ENCODE measurements around the gene SLCO3A1.

DNA sequence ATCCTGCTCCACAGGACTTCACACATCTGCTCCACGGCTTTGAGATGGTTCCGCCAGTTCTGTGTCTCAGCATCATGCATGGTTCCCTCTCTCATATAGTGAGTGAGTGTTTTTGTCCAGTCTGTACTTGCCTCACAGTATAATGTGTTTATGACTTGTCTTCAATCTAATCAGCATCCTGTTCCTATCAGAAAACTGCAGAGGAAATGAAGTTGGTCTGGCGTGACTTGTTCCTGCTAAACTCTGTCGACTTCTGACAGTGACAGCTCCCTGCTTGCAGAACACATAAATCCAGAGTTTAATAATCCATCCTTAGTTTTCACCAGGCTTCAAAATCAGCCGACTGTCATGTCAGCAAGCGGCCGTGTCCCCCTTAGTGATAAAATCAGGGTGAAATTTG lies 222.3 kb downstream of the SLCO3A1 start:
- TF ChIP-seq POLR2AphosphoS5 (IDR thresholded peaks at IDR 0.05), result no peak
- no peak for TF ChIP-seq POLR2A (IDR thresholded peaks at IDR 0.05)
- no peak for TF ChIP-seq EP300 (IDR thresholded peaks at IDR 0.05)
- TF ChIP-seq, protein P1, sequence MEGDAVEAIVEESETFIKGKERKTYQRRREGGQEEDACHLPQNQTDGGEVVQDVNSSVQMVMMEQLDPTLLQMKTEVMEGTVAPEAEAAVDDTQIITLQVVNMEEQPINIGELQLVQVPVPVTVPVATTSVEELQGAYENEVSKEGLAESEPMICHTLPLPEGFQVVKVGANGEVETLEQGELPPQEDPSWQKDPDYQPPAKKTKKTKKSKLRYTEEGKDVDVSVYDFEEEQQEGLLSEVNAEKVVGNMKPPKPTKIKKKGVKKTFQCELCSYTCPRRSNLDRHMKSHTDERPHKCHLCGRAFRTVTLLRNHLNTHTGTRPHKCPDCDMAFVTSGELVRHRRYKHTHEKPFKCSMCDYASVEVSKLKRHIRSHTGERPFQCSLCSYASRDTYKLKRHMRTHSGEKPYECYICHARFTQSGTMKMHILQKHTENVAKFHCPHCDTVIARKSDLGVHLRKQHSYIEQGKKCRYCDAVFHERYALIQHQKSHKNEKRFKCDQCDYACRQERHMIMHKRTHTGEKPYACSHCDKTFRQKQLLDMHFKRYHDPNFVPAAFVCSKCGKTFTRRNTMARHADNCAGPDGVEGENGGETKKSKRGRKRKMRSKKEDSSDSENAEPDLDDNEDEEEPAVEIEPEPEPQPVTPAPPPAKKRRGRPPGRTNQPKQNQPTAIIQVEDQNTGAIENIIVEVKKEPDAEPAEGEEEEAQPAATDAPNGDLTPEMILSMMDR (IDR thresholded peaks at IDR 0.05), result no peak
